Measurements from ENCODE around the gene MECR.
"Not testable (repeated sequence)": the region's sequence is repeated elsewhere in the genome, so short reads cannot be mapped to it uniquely, and the experiment has no call there.

MECR gene

GRCh38 chr1:29237852-29238619 is 7.3 kb upstream of the MECR start:
- H3K36me3 ChIP-seq (ENCODE audit: control insufficient read depth, insufficient read depth, low read length): no peaks in the 10 kb centered on the region
- H3K4me1 ChIP-seq: peaks cover 7% of the 10 kb centered on the region
- H3K9me3 ChIP-seq (ENCODE audit: control insufficient read depth, low read length): no peaks in the 10 kb centered on the region
- H3K4me2 ChIP-seq (ENCODE audit: low read length): peak overlapping the region; percentile 60
- H3K27ac ChIP-seq: peak overlapping the region; percentile 32
- H3K9ac ChIP-seq: no peak overlapping the region
- no peaks in the 10 kb centered on the region for H3K79me2 ChIP-seq
- peak overlapping the region; percentile 50 for H3K4me3 ChIP-seq (ENCODE audit: low read depth, low read length)
- no peak for TF ChIP-seq CTCF (IDR thresholded peaks at IDR 0.05)
- peak overlapping the region; percentile 83 for H2AFZ ChIP-seq
- H3K27me3 ChIP-seq (ENCODE audit: control insufficient read depth, insufficient read depth, low read length): no peaks in the 10 kb centered on the region

- Histone ChIP-seq H3K27ac (no peak overlapping the region), H3K79me2 (no peaks in the 10 kb centered on the region), H3K27me3 (ENCODE audit: control insufficient read depth, insufficient read depth, low read length) (no peaks in the 10 kb centered on the region), H3K9me3 (ENCODE audit: control insufficient read depth, low read length) (no peaks in the 10 kb centered on the region), H3K4me2 (ENCODE audit: low read length) (peak overlapping the region; percentile 100), H2AFZ (peak overlapping the region; percentile 79), H3K4me3 (ENCODE audit: low read depth, low read length) (peak overlapping the region; percentile 88), H3K9ac (no peak overlapping the region), H3K4me1 (peaks cover 7% of the 10 kb centered on the region), H3K36me3 (ENCODE audit: control insufficient read depth, insufficient read depth, low read length) (no peaks in the 10 kb centered on the region)
- no peak for TF ChIP-seq CTCF (IDR thresholded peaks at IDR 0.05)
Observed at GRCh38 chr1:29237129-29237821, 6.5 kb upstream of the MECR start.

- Histone ChIP-seq H3K27me3 (ENCODE audit: control insufficient read depth, insufficient read depth, low read length) (no peaks in the 10 kb centered on the region), H3K27ac (no peak overlapping the region), H2AFZ (peak overlapping the region; percentile 79), H3K4me2 (ENCODE audit: low read length) (peak overlapping the region; percentile 100), H3K36me3 (ENCODE audit: control insufficient read depth, insufficient read depth, low read length) (no peaks in the 10 kb centered on the region), H3K9ac (no peak overlapping the region), H3K9me3 (ENCODE audit: control insufficient read depth, low read length) (no peaks in the 10 kb centered on the region), H3K79me2 (no peaks in the 10 kb centered on the region), H3K4me3 (ENCODE audit: low read depth, low read length) (peak overlapping the region; percentile 88), H3K4me1 (peaks cover 7% of the 10 kb centered on the region)
- no peak for TF ChIP-seq CTCF (IDR thresholded peaks at IDR 0.05)
Observed at GRCh38 chr1:29236712-29237128, 6.0 kb upstream of the MECR start.

- peak; percentile 36 for TF ChIP-seq CTCF (IDR thresholded peaks at IDR 0.05)
- Histone ChIP-seq H3K9ac (no peak within 1 kb of the TSS), H3K4me3 (ENCODE audit: low read depth, low read length) (peak within 1 kb of the TSS; percentile 88), H3K79me2 (no peaks in the 10 kb centered on the region), H3K9me3 (ENCODE audit: control insufficient read depth, low read length) (no peaks in the 10 kb centered on the region), H3K36me3 (ENCODE audit: control insufficient read depth, insufficient read depth, low read length) (no peaks in the 10 kb centered on the region), H3K27ac (no peak within 1 kb of the TSS), H3K4me2 (ENCODE audit: low read length) (peak within 1 kb of the TSS; percentile 100), H3K4me1 (peaks cover 7% of the 10 kb centered on the region), H2AFZ (peak within 1 kb of the TSS; percentile 90), H3K27me3 (ENCODE audit: control insufficient read depth, insufficient read depth, low read length) (no peaks in the 10 kb centered on the region)
Observed at GRCh38 chr1:29235955-29236711, 5.4 kb upstream of the MECR start, which contains the start of gene PTPRU. Gene PTPRU (plus strand): TSS chr1:29236522. CDS start chr1:29236645, 123 bp downstream.

- not testable (repeated sequence) for H3K4me1 ChIP-seq; H3K4me3 ChIP-seq (ENCODE audit: low read depth, low read length); H2AFZ ChIP-seq; H3K9ac ChIP-seq; H3K36me3 ChIP-seq (ENCODE audit: control insufficient read depth, insufficient read depth, low read length); H3K79me2 ChIP-seq; H3K4me2 ChIP-seq (ENCODE audit: low read length); H3K27ac ChIP-seq; H3K27me3 ChIP-seq (ENCODE audit: control insufficient read depth, insufficient read depth, low read length); H3K9me3 ChIP-seq (ENCODE audit: control insufficient read depth, low read length)
Observed at GRCh38 chr1:29234881-29235280, 4.1 kb upstream of the MECR start.

All from parathyroid adenoma (tissue), 2 donors.